Measurements from ENCODE around the gene PRRX2. TPM values are rescaled to one million over a fixed set of nuclear protein-coding genes. Genes with fewer than 3 reads are reported as not detected.

The PRRX2 gene
- 1 to 10 TPM in 2 of 6 donors, under 1 TPM in 1, not detected in 3; 0.61 to 5.8 (median 1.3) TPM for total RNA-seq

GRCh38 chr9:129665389-129665775 is at the start of gene PRRX2:
Gene PRRX2, plus strand, starts transcription at chr9:129665647. Its CDS starts 221 bp downstream, at chr9:129665868.
- Histone ChIP-seq H3K27me3 (peaks cover 0 to 25% (median 18%) of the 10 kb centered on the region in 4 donors), H3K4me1 (peaks cover 7 to 24% (median 14%) of the 10 kb centered on the region in 4 donors), H3K9me3 (no peaks in the 10 kb centered on the region), H3K36me3 (no peaks in the 10 kb centered on the region), H3K4me3 (peak within 1 kb of the TSS in 3 of 4 donors; percentile 37 to 48 (median 47)), H3K27ac (no peak within 1 kb of the TSS)
- DNase-seq (peak in 1 of 2 donors; percentile 90), ATAC-seq (ENCODE audit: low FRiP score in 2 of 2) (peak in 1 of 2 donors; percentile 92)
- TF ChIP-seq EP300 (IDR thresholded peaks at IDR 0.05) (no peak), CTCF (IDR thresholded peaks at IDR 0.05) (no peak), POLR2A (IDR thresholded peaks at IDR 0.05) (no peak), POLR2AphosphoS5 (IDR thresholded peaks at IDR 0.05) (no peak)
- 0% methylated on average over 8 to 21 of the region's 37 CpGs for WGBS, 2 donors

- no peaks in the 10 kb centered on the region for H3K9me3 ChIP-seq
- ATAC-seq (ENCODE audit: low FRiP score in 2 of 2), result peak in 1 of 2 donors; percentile 22
- 0% methylated on average over 1 of the region's 1 CpG for WGBS, 2 donors
These were observed 48.3 kb upstream of the PRRX2 start for GRCh38 chr9:129617167-129617566.

DNA sequence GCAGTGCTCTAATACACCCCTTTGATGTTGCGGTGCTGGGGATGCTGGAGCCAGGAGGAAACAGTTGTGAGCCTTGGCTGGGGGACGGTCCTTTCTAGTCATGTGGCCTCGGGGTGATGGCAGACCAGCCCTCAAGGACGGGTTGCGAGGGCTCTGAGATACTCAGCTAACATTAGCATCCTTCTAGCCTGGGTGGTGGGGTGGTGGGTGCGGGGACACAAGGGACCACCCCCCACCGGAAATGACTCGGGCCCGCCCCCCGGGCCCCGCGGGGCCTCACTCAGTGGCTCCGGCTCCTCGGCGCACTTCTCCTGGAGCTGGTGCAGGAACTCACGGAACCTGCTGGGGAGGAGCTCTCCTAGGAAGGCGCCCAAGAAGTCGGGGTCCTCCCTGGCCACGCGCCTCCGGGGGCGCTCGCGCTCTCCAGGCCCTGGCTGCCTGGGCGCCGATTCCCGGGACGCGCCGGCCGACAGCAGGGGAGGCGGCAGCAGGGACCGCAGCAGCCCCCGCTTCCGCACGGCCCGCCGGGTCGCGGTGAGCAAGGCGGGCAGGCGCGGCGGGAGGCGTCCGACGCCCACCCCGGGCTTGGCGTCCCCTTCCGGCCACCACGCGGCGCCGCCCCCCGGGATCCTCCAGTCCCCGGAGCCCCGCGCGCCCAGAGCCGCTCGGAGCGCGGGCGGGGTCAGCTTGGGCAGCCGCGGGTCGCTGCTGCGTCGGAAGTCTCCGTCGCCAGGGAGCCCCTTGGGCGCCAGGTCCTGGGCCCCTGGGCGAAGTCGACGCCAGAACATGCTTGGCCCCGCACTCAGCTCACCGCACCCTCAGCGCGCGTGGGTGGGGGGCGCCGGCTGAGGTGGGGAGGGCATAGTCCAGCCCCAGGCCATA is 45.4 kb upstream of the PRRX2 start:
- peak in 1 of 2 donors; percentile 35 for ATAC-seq (ENCODE audit: low FRiP score in 2 of 2)
- TF ChIP-seq CTCF (IDR thresholded peaks at IDR 0.05) (peak in 3 of 6 experiments; percentile 6 to 36 (median 11)), POLR2A (IDR thresholded peaks at IDR 0.05) (no peak), POLR2AphosphoS5 (IDR thresholded peaks at IDR 0.05) (no peak), EP300 (IDR thresholded peaks at IDR 0.05) (no peak)
- no peaks in the 10 kb centered on the region for H3K36me3 ChIP-seq
- H3K27ac ChIP-seq, result peak overlapping the region in 2 of 4 donors; percentile 4 to 73
- peaks cover 0 to 15% (median 4%) of the 10 kb centered on the region in 4 donors for H3K27me3 ChIP-seq
- peak in 1 of 2 donors; percentile 89 for DNase-seq
- H3K4me3 ChIP-seq, result peak overlapping the region; percentile 27 to 57 (median 57)
- peaks cover 11 to 26% (median 13%) of the 10 kb centered on the region in 4 donors for H3K4me1 ChIP-seq
- no peaks in the 10 kb centered on the region for H3K9me3 ChIP-seq
- 2 to 19% methylated on average over 6 to 22 of the region's 82 CpGs for WGBS, 2 donors

More at GRCh38 chr9:129617167-129617566, 48.3 kb upstream of the PRRX2 start:
- Histone ChIP-seq H3K27ac (no peak overlapping the region), H3K36me3 (no peaks in the 10 kb centered on the region), H3K4me3 (no peak overlapping the region), H3K4me1 (peaks cover 9 to 14% (median 10%) of the 10 kb centered on the region in 4 donors), H3K27me3 (peaks cover 0 to 15% (median 4%) of the 10 kb centered on the region in 4 donors)
- no peak for DNase-seq
- no peak for TF ChIP-seq POLR2AphosphoS5 (IDR thresholded peaks at IDR 0.05)
- TF ChIP-seq EP300 (IDR thresholded peaks at IDR 0.05), result no peak
- no peak for TF ChIP-seq POLR2A (IDR thresholded peaks at IDR 0.05)
- peak in 3 of 6 experiments; percentile 13 to 26 (median 16) for TF ChIP-seq CTCF (IDR thresholded peaks at IDR 0.05)

DNA sequence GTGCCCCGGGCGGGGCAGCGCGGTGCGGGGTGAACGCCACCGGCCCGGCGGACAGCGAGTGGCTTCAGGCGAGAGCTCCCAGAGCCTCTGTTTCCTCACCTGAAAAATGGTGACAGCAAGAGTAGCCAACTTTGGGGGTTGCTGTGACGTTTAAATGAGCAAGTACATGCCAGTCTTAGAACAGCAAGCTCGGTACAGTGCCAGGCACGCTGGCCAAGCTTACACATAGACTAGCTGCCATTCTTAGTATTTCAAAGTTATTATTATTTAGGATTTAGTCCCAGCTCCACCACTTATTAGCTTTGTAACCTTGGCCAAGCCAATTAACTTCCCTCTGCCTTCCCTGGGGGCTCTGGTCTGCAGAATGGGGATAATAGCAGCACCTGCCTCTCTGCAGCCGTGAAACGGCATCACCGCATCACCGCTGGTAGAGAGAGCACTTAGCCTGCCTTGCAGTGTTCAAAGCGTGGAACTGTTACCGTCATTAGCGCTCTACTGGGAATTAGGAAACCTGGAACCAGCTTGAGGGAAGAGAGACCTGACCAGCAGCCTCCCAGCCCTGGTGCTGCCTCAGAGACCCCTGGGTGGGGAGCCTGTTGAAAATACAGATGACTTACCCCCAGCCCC is 44.7 kb upstream of the PRRX2 start, which contains the start of gene C9orf50:
TSS of gene C9orf50 (minus strand) at position 433 of the 627 bp plus-strand sequence. CDS start 527 bp downstream, outside the sequence.
- no peaks in the 10 kb centered on the region for H3K36me3 ChIP-seq

More for the DNA sequence above, 44.7 kb upstream of the PRRX2 start, which contains the start of gene C9orf50:
- peak within 1 kb of the TSS in 2 of 4 donors; percentile 4 to 73 for H3K27ac ChIP-seq
- no peak for DNase-seq
- peaks cover 18 to 33% (median 20%) of the 10 kb centered on the region in 4 donors for H3K4me1 ChIP-seq
- TF ChIP-seq POLR2A (IDR thresholded peaks at IDR 0.05), result peak in 1 of 4 donors; percentile 14
- TF ChIP-seq POLR2AphosphoS5 (IDR thresholded peaks at IDR 0.05), result no peak
- 29 to 32% methylated on average over 21 of the region's 21 CpGs for WGBS, 2 donors
- peaks cover 0 to 15% (median 4%) of the 10 kb centered on the region in 4 donors for H3K27me3 ChIP-seq
- ATAC-seq (ENCODE audit: low FRiP score in 2 of 2), result no peak
- H3K4me3 ChIP-seq, result peak within 1 kb of the TSS; percentile 27 to 57 (median 57)
- H3K9me3 ChIP-seq, result no peaks in the 10 kb centered on the region

Data from upper lobe of left lung (tissue), 6 donors.